Neural progenitor cell (in vitro differentiated cells): ENCODE data around the gene HOXC9. TPM values are rescaled to one million over a fixed set of nuclear protein-coding genes. Genes with fewer than 3 reads are reported as not detected.
A peak's percentile ranks its signal among the peaks of the same experiment; 100 is the strongest.

ENCODE experiments used
- DNase-seq: peaks from one replicate; pipeline ENCODE4 v3.0.0-alpha.2; 2016; ENCODE audit warnings: low spot score
- H2AFZ ChIP-seq: fragments of 200-600 bp; sonication (generic); replicated peaks from 2 replicates; pipeline ENCODE4 v1.6.1; 2016; ENCODE audit warnings: antibody characterized with exemption
- H3F3A ChIP-seq: fragments of 200-600 bp; sonication (generic); 2 replicates; pipeline ENCODE4 v1.6.1; 2016; ENCODE audit warnings: antibody characterized with exemption, low read depth
- H3K27ac ChIP-seq: fragments of 200-600 bp; sonication (generic); 2 replicates; pipeline ENCODE4 v1.5.1; 2016; ENCODE audit warnings: mild to moderate bottlenecking
- H3K27me3 ChIP-seq: fragments of 200-600 bp; sonication (generic); 2 replicates; pipeline ENCODE4 v1.6.1; 2016; ENCODE audit warnings: mild to moderate bottlenecking, moderate library complexity
- H3K36me3 ChIP-seq: fragments of 200-600 bp; sonication (generic); 2 replicates; pipeline ENCODE4 v1.5.1; 2016
- H3K4me1 ChIP-seq: fragments of 200-600 bp; sonication (generic); 2 replicates; pipeline ENCODE4 v1.6.1; 2016; ENCODE audit warnings: mixed run types
- H3K4me2 ChIP-seq: fragments of 200-600 bp; sonication (generic); 2 replicates; pipeline ENCODE4 v1.6.1; 2016
- H3K4me3 ChIP-seq: fragments of 200-600 bp; sonication (generic); 2 replicates; pipeline ENCODE4 v1.5.1; 2016
- H3K79me2 ChIP-seq: fragments of 200-600 bp; sonication (generic); 2 replicates; pipeline ENCODE4 v1.6.1; 2016; ENCODE audit warnings: low read depth
- H3K9ac ChIP-seq: fragments of 200-600 bp; sonication (generic); 2 replicates; pipeline ENCODE4 v1.6.1; 2016
- H3K9me3 ChIP-seq: fragments of 200-600 bp; sonication (generic); 2 replicates; pipeline ENCODE4 v1.5.1; 2016; ENCODE audit warnings: low read depth
- H4K20me1 ChIP-seq: fragments of 200-600 bp; sonication (generic); 2 replicates; pipeline ENCODE4 v1.6.1; 2016; ENCODE audit warnings: low read depth
- H3K27ac Mint-ChIP-seq: 3 replicates; pipeline ENCODE4 v1.8.0; 2021; ENCODE audit warnings: mixed read lengths
- H3K27me3 Mint-ChIP-seq: 2 replicates; pipeline ENCODE4 v1.8.0; 2022; ENCODE audit warnings: low read depth, mild to moderate bottlenecking, inconsistent platforms, moderate library complexity, mixed read lengths; ENCODE audit not compliant: insufficient read depth
- H3K36me3 Mint-ChIP-seq: 3 replicates; pipeline ENCODE4 v1.8.0; 2021; ENCODE audit warnings: mixed read lengths
- H3K4me1 Mint-ChIP-seq: 3 replicates; pipeline ENCODE4 v1.8.0; 2021; ENCODE audit warnings: mixed read lengths
- H3K4me3 Mint-ChIP-seq: 3 replicates; pipeline ENCODE4 v1.8.0; 2021; ENCODE audit warnings: mild to moderate bottlenecking, moderate library complexity, mixed read lengths
- H3K9me3 Mint-ChIP-seq: 3 replicates; pipeline ENCODE4 v1.8.0; 2020; ENCODE audit warnings: mixed read lengths
- CTCF ChIP-seq: fragments of 200-600 bp; sonication (generic); IDR thresholded peaks from 2 replicates; pipeline ENCODE4 v1.5.1; 2017; ENCODE audit warnings: antibody characterized with exemption, mild to moderate bottlenecking
- EZH2 ChIP-seq: fragments of 200-600 bp; sonication (generic); IDR thresholded peaks from 2 replicates; pipeline ENCODE4 v1.6.1; 2017; ENCODE audit warnings: antibody characterized with exemption, mild to moderate bottlenecking, moderate library complexity
- EZH2phosphoT487 ChIP-seq: fragments of 200-600 bp; sonication (generic); IDR thresholded peaks from 2 replicates; pipeline ENCODE4 v1.6.1; 2017; ENCODE audit warnings: antibody characterized with exemption
- total RNA-seq: library from RNA; depleted of rRNA; stranded (reverse); fragments of >200 nt; gene quantifications from 2 replicates; pipeline ENCODE4 v1.2.3, GENCODE V29; 2015; ENCODE audit warnings: low replicate concordance

Gene HOXC9
- total RNA-seq, 1 donor from 2014 or later: not detected

DNA sequence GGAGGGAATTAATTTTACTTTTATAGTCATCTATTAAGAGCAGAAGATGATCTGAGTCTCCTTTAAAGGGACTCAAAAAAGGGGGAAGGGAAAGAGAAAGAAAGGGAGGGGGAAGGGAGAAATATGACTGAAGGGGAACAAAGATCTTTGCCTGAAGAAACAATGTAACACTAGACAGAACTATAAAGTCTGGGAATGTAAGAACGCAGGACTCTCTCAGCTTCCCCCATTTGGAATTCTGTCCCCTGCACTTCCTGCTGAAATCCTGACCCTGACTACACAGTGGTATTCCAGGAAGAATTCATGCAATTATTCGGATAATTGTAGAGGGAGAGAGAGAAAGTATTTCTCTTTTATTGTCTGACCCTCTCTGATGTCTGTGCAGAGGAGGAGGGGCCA lies 35.6 kb upstream of the HOXC9 start:
- no peak for DNase-seq
- H3K27ac Mint-ChIP-seq: no peak overlapping the region
- Histone ChIP-seq H3F3A (no peaks in the 10 kb centered on the region), H3K79me2 (no peaks in the 10 kb centered on the region), H3K36me3 (no peaks in the 10 kb centered on the region), H3K9ac (no peak overlapping the region), H3K4me1 (no peaks in the 10 kb centered on the region), H3K9me3 (no peaks in the 10 kb centered on the region), H3K4me3 (no peak overlapping the region), H2AFZ (no peak overlapping the region), H4K20me1 (peaks cover 75% of the 10 kb centered on the region), H3K27me3 (peaks cover 100% of the 10 kb centered on the region), H3K27ac (no peak overlapping the region), H3K4me2 (no peak overlapping the region)
- peaks cover 94% of the 10 kb centered on the region for H3K27me3 Mint-ChIP-seq
- TF ChIP-seq EZH2: peak; percentile 54
- TF ChIP-seq EZH2phosphoT487: peak; percentile 19
- TF ChIP-seq CTCF: no peak
- H3K36me3 Mint-ChIP-seq: peaks cover 2% of the 10 kb centered on the region
- no peaks in the 10 kb centered on the region for H3K4me1 Mint-ChIP-seq
- peaks cover 13% of the 10 kb centered on the region for H3K9me3 Mint-ChIP-seq
- no peak overlapping the region for H3K4me3 Mint-ChIP-seq

GRCh38 chr12:53965281-53966084 lies 34.5 kb upstream of the HOXC9 start:
- Histone ChIP-seq H3K79me2 (no peaks in the 10 kb centered on the region), H3K27me3 (peaks cover 100% of the 10 kb centered on the region), H2AFZ (no peak overlapping the region), H3K36me3 (no peaks in the 10 kb centered on the region), H3K4me1 (no peaks in the 10 kb centered on the region), H3K4me3 (no peak overlapping the region), H4K20me1 (peaks cover 77% of the 10 kb centered on the region), H3K4me2 (no peak overlapping the region), H3F3A (no peaks in the 10 kb centered on the region), H3K9me3 (no peaks in the 10 kb centered on the region), H3K9ac (no peak overlapping the region), H3K27ac (no peak overlapping the region)
- no peak for DNase-seq
- Mint-ChIP-seq H3K36me3 (peaks cover 2% of the 10 kb centered on the region), H3K4me3 (no peak overlapping the region), H3K4me1 (no peaks in the 10 kb centered on the region), H3K27ac (no peak overlapping the region), H3K9me3 (peaks cover 9% of the 10 kb centered on the region), H3K27me3 (peaks cover 94% of the 10 kb centered on the region)
- TF ChIP-seq EZH2phosphoT487 (no peak), CTCF (no peak)

GRCh38 chr12:53966085-53966384 lies 33.9 kb upstream of the HOXC9 start:
- Histone ChIP-seq H3K27me3 (peaks cover 100% of the 10 kb centered on the region), H3K9me3 (no peaks in the 10 kb centered on the region), H4K20me1 (peaks cover 82% of the 10 kb centered on the region), H3K9ac (no peak overlapping the region), H3K4me2 (no peak overlapping the region), H3K4me3 (no peak overlapping the region), H3F3A (no peaks in the 10 kb centered on the region), H3K4me1 (no peaks in the 10 kb centered on the region), H3K27ac (no peak overlapping the region), H3K36me3 (no peaks in the 10 kb centered on the region), H3K79me2 (no peaks in the 10 kb centered on the region), H2AFZ (no peak overlapping the region)
- H3K9me3 Mint-ChIP-seq: peaks cover 9% of the 10 kb centered on the region
- TF ChIP-seq EZH2 (no peak), EZH2phosphoT487 (no peak), CTCF (no peak)
- peaks cover 2% of the 10 kb centered on the region for H3K36me3 Mint-ChIP-seq
- no peaks in the 10 kb centered on the region for H3K4me1 Mint-ChIP-seq
- peaks cover 95% of the 10 kb centered on the region for H3K27me3 Mint-ChIP-seq
- H3K27ac Mint-ChIP-seq: no peak overlapping the region
- no peak overlapping the region for H3K4me3 Mint-ChIP-seq
- DNase-seq: no peak
